ENCODE data around the gene SYNE1.
"Not testable (repeated sequence)": the region's sequence is repeated elsewhere in the genome, so short reads cannot be mapped to it uniquely, and the experiment has no call there.

The SYNE1 gene

DNA sequence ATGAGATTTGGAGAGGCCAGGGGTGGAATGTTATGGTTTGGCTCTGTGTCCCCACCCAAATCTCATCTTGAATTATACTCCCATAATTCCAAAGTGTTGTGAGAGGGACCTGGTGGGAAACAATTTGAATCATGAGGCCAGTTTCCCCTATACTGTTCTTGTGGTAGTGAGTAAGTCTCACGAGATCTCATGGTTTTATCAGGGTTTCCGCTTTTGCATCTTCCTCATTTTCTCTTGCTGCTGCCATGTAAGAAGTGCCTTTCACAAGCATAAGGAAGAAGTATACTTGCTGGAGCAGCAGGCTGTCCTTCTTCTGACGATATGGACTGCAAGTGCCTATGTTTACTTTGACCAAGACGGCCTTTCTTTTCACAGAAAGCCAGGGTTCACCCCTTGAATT lies 559.2 kb downstream of the SYNE1 start:
- no peak for DNase-seq (ENCODE audit: low read depth, low spot score)
- H3K4me3 ChIP-seq (ENCODE audit: low read length): no peak overlapping the region

DNA sequence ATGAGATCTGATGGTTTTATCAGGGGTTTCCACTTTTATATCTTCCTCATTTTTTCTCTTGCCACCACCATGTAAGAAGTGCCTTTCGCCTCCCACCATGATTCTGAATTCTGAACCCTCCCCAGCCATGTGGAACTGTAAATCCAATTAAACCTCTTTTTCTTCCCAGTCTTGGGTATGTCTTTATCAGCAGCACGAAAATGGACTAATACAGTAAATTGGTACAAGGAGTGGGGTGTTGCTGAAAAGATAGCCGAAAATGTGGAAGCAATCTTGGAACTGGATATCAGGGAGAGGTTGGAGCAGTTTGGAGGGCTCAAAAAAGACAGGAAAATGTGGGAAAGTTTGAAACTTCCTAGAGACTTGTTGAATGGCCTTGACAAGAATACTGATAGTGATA lies 560.9 kb downstream of the SYNE1 start:
- not testable (repeated sequence) for DNase-seq (ENCODE audit: low read depth, low spot score); H3K4me3 ChIP-seq (ENCODE audit: low read length)

DNA sequence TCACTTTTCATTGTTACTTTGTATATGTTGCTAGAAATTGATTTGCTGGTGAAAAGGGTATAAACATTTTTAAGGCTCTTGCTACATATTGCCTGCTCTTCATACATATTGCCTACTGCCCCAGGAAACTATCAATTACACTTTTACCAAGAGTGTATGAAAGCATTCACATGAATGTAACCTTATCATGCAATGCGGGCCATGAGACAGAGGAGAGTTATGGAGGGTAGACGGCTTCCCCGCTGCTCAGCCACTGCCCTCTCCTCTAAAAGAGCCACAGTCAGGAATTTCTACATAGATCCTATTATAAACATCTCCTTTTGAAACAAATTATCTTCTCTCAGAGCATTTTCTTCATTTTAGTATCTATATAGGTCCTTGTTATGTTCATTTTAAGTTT lies 565.3 kb downstream of the SYNE1 start:
- DNase-seq (ENCODE audit: low read depth, low spot score): no peak
- no peak overlapping the region for H3K4me3 ChIP-seq (ENCODE audit: low read length)

Measured in Jurkat, Clone E6-1 (cell line).